Measurements from ENCODE around the gene TRAPPC3L.
A peak's percentile ranks its signal among the peaks of the same experiment; 100 is the strongest.

TRAPPC3L gene

DNA sequence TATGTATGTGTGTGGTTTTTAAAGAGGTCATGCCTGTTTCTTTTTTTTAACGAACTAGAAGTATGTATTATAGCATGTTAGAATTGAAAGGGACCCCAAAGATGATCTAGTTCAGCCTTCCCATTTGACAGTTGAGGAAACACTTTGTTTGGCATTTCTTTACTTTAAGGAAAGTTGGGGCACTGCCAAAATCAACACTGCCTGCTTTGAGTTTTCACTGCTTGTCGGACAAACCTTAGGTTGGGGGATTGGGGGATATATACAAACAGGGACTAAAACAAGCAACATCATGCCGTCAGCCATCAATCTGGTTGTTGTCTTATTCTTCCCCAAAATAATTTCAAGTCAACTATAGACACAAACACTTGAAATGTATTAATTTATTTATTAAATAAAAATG is 98.4 kb downstream of the TRAPPC3L start:
- DNase-seq = no peak
- no CpG with 5 or more reads among the region's 3 CpGs for WGBS (ENCODE audit: extremely low coverage, insufficient coverage, insufficient read length)
- H2AK5ac ChIP-seq (ENCODE audit: low read length) = no peak overlapping the region
- H3K36me3 ChIP-seq (ENCODE audit: control insufficient read depth in 1 of 2, insufficient read depth in 2 of 2, low read length in 2 of 2) = no peaks in the 10 kb centered on the region
- H4K91ac ChIP-seq (ENCODE audit: low read depth, low read length) = no peak overlapping the region
- H3K79me2 ChIP-seq (ENCODE audit: control insufficient read depth, insufficient read depth, low read length, poor library complexity) = no peaks in the 10 kb centered on the region
- no peaks in the 10 kb centered on the region for H3K4me1 ChIP-seq (ENCODE audit: control insufficient read depth in 1 of 2, insufficient read depth in 2 of 2, low read length in 2 of 2)
- no peak overlapping the region for H2BK12ac ChIP-seq (ENCODE audit: low read length)
- H3K9me3 ChIP-seq (ENCODE audit: insufficient read depth, low read depth, low read length) = no peaks in the 10 kb centered on the region
- no peak overlapping the region for H3K4ac ChIP-seq (ENCODE audit: low read depth, low read length)
- no peak overlapping the region for H2BK120ac ChIP-seq (ENCODE audit: insufficient read depth, low read length, poor library complexity)
- H3K18ac ChIP-seq (ENCODE audit: low read length) = no peak overlapping the region
- H3K4me3 ChIP-seq (ENCODE audit: low read depth, low read length) = no peak overlapping the region
- H4K8ac ChIP-seq (ENCODE audit: low read depth, low read length) = no peak overlapping the region
- H2BK5ac ChIP-seq (ENCODE audit: low read depth, low read length, poor library complexity) = no peak overlapping the region
- H3K27me3 ChIP-seq (ENCODE audit: insufficient read depth, low read length) = no peaks in the 10 kb centered on the region
- H3K14ac ChIP-seq (ENCODE audit: low read length) = no peak overlapping the region
- H3K9ac ChIP-seq (ENCODE audit: low read length) = no peak overlapping the region
- no peaks in the 10 kb centered on the region for H3K79me1 ChIP-seq (ENCODE audit: low read length)
- no peak overlapping the region for H3K27ac ChIP-seq (ENCODE audit: low read depth, low read length)
- H3K4me2 ChIP-seq (ENCODE audit: low read length) = no peak overlapping the region
- no peak overlapping the region for H4K12ac ChIP-seq (ENCODE audit: low read depth, low read length)
- H3K23ac ChIP-seq (ENCODE audit: low read length) = no peak overlapping the region
- no peak overlapping the region for H2AFZ ChIP-seq (ENCODE audit: insufficient read depth, low read length, poor library complexity)

DNA sequence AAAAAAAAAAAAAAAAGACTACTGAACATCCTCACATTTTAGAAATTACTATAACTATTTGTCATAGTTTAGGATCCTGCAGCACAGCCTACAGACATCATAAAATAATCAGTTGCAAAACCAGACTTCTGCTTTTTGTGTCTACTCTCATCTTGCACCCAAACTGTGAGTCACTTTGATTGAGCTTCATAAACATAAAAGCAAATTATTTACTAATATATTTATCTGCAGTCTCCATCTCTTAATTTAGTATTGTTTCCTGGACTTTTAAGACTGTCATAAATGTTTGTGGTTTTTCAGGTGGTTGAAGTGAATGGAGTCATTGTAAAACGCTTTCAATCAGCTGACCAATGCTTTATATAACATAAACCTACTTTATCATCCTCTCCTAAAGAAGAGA is 99.1 kb downstream of the TRAPPC3L start:
- H3K9me3 ChIP-seq (ENCODE audit: insufficient read depth, low read depth, low read length) = no peaks in the 10 kb centered on the region
- H3K4me1 ChIP-seq (ENCODE audit: control insufficient read depth in 1 of 2, insufficient read depth in 2 of 2, low read length in 2 of 2) = no peaks in the 10 kb centered on the region
- peak in 1 of 2 donors; percentile 65 for DNase-seq
- H2BK5ac ChIP-seq (ENCODE audit: low read depth, low read length, poor library complexity) = no peak overlapping the region
- H2AK5ac ChIP-seq (ENCODE audit: low read length) = no peak overlapping the region
- H3K23ac ChIP-seq (ENCODE audit: low read length) = no peak overlapping the region
- H3K18ac ChIP-seq (ENCODE audit: low read length) = no peak overlapping the region
- H3K27ac ChIP-seq (ENCODE audit: low read depth, low read length) = no peak overlapping the region
- no CpG with 5 or more reads among the region's 1 CpG for WGBS (ENCODE audit: extremely low coverage, insufficient coverage, insufficient read length)
- no peak overlapping the region for H3K9ac ChIP-seq (ENCODE audit: low read length)
- H3K14ac ChIP-seq (ENCODE audit: low read length) = no peak overlapping the region
- no peak overlapping the region for H3K4me3 ChIP-seq (ENCODE audit: low read depth, low read length)
- no peak overlapping the region for H4K12ac ChIP-seq (ENCODE audit: low read depth, low read length)
- H2AFZ ChIP-seq (ENCODE audit: insufficient read depth, low read length, poor library complexity) = no peak overlapping the region
- H2BK120ac ChIP-seq (ENCODE audit: insufficient read depth, low read length, poor library complexity) = no peak overlapping the region
- H3K27me3 ChIP-seq (ENCODE audit: insufficient read depth, low read length) = no peaks in the 10 kb centered on the region
- H4K91ac ChIP-seq (ENCODE audit: low read depth, low read length) = no peak overlapping the region
- H4K8ac ChIP-seq (ENCODE audit: low read depth, low read length) = no peak overlapping the region
- H3K4ac ChIP-seq (ENCODE audit: low read depth, low read length) = no peak overlapping the region
- H3K4me2 ChIP-seq (ENCODE audit: low read length) = no peak overlapping the region
- H2BK12ac ChIP-seq (ENCODE audit: low read length) = no peak overlapping the region
- H3K79me2 ChIP-seq (ENCODE audit: control insufficient read depth, insufficient read depth, low read length, poor library complexity) = no peaks in the 10 kb centered on the region
- H3K79me1 ChIP-seq (ENCODE audit: low read length) = no peaks in the 10 kb centered on the region
- H3K36me3 ChIP-seq (ENCODE audit: control insufficient read depth in 1 of 2, insufficient read depth in 2 of 2, low read length in 2 of 2) = no peaks in the 10 kb centered on the region

DNA sequence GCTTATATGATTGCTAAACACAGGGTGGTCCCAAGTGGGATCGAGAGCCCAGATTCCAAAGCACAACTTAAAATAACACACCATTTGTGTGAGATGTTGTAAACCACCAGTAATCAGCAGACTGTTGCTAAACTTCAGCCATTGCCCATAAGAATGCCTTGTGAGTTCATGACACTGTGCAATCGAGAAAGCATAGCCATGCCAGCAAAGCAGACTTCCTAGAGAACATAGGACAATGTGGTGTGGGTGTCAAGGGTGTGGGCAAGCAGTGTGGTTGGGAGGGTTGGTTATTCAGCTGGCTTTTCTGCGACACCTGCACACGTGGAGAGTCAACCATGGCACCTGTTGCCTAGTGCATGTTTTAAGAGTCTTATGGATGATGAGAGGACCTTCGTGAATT is 100.4 kb downstream of the TRAPPC3L start:
- Histone ChIP-seq H3K79me2 (ENCODE audit: control insufficient read depth, insufficient read depth, low read length, poor library complexity) (no peaks in the 10 kb centered on the region), H2AFZ (ENCODE audit: insufficient read depth, low read length, poor library complexity) (no peak overlapping the region), H2BK12ac (ENCODE audit: low read length) (no peak overlapping the region), H3K27me3 (ENCODE audit: insufficient read depth, low read length) (no peaks in the 10 kb centered on the region), H3K4me3 (ENCODE audit: low read depth, low read length) (no peak overlapping the region), H3K79me1 (ENCODE audit: low read length) (no peaks in the 10 kb centered on the region), H2AK5ac (ENCODE audit: low read length) (no peak overlapping the region), H4K8ac (ENCODE audit: low read depth, low read length) (no peak overlapping the region), H3K4ac (ENCODE audit: low read depth, low read length) (no peak overlapping the region), H3K23ac (ENCODE audit: low read length) (no peak overlapping the region), H3K4me1 (ENCODE audit: control insufficient read depth in 1 of 2, insufficient read depth in 2 of 2, low read length in 2 of 2) (no peaks in the 10 kb centered on the region), H3K36me3 (ENCODE audit: control insufficient read depth in 1 of 2, insufficient read depth in 2 of 2, low read length in 2 of 2) (no peaks in the 10 kb centered on the region), H3K18ac (ENCODE audit: low read length) (no peak overlapping the region), H3K9me3 (ENCODE audit: insufficient read depth, low read depth, low read length) (no peaks in the 10 kb centered on the region), H4K91ac (ENCODE audit: low read depth, low read length) (no peak overlapping the region), H2BK120ac (ENCODE audit: insufficient read depth, low read length, poor library complexity) (no peak overlapping the region), H3K4me2 (ENCODE audit: low read length) (no peak overlapping the region), H3K14ac (ENCODE audit: low read length) (no peak overlapping the region), H4K12ac (ENCODE audit: low read depth, low read length) (no peak overlapping the region), H3K27ac (ENCODE audit: low read depth, low read length) (no peak overlapping the region), H2BK5ac (ENCODE audit: low read depth, low read length, poor library complexity) (no peak overlapping the region), H3K9ac (ENCODE audit: low read length) (no peak overlapping the region)
- no CpG with 5 or more reads among the region's 5 CpGs for WGBS (ENCODE audit: extremely low coverage, insufficient coverage, insufficient read length)
- no peak for DNase-seq
